Activated CD4-positive, alpha-beta T cell treated with anti-CD3 and anti-CD28 coated beads for 48 hours (primary cell): ENCODE data around the gene GAK.
"Not testable (repeated sequence)": the region's sequence is repeated elsewhere in the genome, so short reads cannot be mapped to it uniquely, and the experiment has no call there.

Experiments used
- DNase-seq: peaks from one replicate; pipeline ENCODE4 v3.0.0-alpha.2; 2020

GAK gene

GRCh38 chr4:952881-953573 lies 20.9 kb upstream of the GAK start:
- no peak for DNase-seq

- DNase-seq: no peak
Observed at GRCh38 chr4:951594-952468, 19.7 kb upstream of the GAK start.

GRCh38 chr4:951186-951585 lies 19.1 kb upstream of the GAK start:
- no peak for DNase-seq

GRCh38 chr4:950136-951020 lies 18.3 kb upstream of the GAK start:
- DNase-seq: no peak

- DNase-seq: no peak
Observed at GRCh38 chr4:949656-950055, 17.5 kb upstream of the GAK start.

- DNase-seq: no peak
Observed at GRCh38 chr4:948936-949300, 16.8 kb upstream of the GAK start.

- DNase-seq: no peak
Observed at GRCh38 chr4:948101-948935, 16.2 kb upstream of the GAK start.

- DNase-seq: no peak
Observed at GRCh38 chr4:947491-947971, 15.4 kb upstream of the GAK start.

GRCh38 chr4:946517-947471 lies 14.7 kb upstream of the GAK start:
- DNase-seq: no peak

GRCh38 chr4:946103-946450 lies 14.0 kb upstream of the GAK start:
- no peak for DNase-seq

GRCh38 chr4:945274-946102 lies 13.4 kb upstream of the GAK start:
- no peak for DNase-seq

GRCh38 chr4:939508-939907 lies 7.4 kb upstream of the GAK start:
- DNase-seq: not testable (repeated sequence)

- no peak for DNase-seq
Observed at GRCh38 chr4:932713-933070, 576 bp upstream of the GAK start.

GRCh38 chr4:931194-931959 lies 739 bp downstream of the GAK start:
- DNase-seq: peak; percentile 14

- no peak for DNase-seq
Observed at GRCh38 chr4:930827-931193, 1.3 kb downstream of the GAK start.

- no peak for DNase-seq
Observed at GRCh38 chr4:930028-930551, 2.0 kb downstream of the GAK start.

GRCh38 chr4:929096-929765 lies 2.9 kb downstream of the GAK start:
- DNase-seq: no peak

- not testable (repeated sequence) for DNase-seq
Observed at GRCh38 chr4:927566-927965, 4.5 kb downstream of the GAK start.

GRCh38 chr4:926538-926937 lies 5.6 kb downstream of the GAK start:
- no peak for DNase-seq
